A673 (cell line): ENCODE data around the gene ODAD4.

Experiments
- CTCF ChIP-seq: fragments of 300-800, 200-600 bp; sonication (generic); conservative IDR thresholded peaks from 2 replicates; pipeline ENCODE4 v1.5.1; 2017; ENCODE audit warnings: low read depth, mild to moderate bottlenecking, antibody characterized with exemption, low read length, moderate library complexity, mixed read lengths
- EZH2 ChIP-seq: fragments of 200-600 bp; sonication (generic); IDR thresholded peaks from 2 replicates; pipeline ENCODE4 v1.6.1; 2017; ENCODE audit warnings: borderline replicate concordance, low read depth, mild to moderate bottlenecking, mixed read lengths, antibody characterized with exemption, low read length; ENCODE audit not compliant: poor library complexity, severe bottlenecking

- no peak for TF ChIP-seq CTCF
- TF ChIP-seq EZH2: no peak
Measured at GRCh38 chr17:41972571-41973407, 42.4 kb downstream of the ODAD4 start.
